NCI-H510A (cell line): ENCODE data around the gene COPZ2.
"Not testable (repeated sequence)": the region's sequence is repeated elsewhere in the genome, so short reads cannot be mapped to it uniquely, and the experiment has no call there.

Experiments
- DNase-seq: peaks from one replicate; lab custom pipeline; 2025; lab: John Stamatoyannopoulos, UW

Gene COPZ2

GRCh38 chr17:48006936-48007709 is 30.5 kb downstream of the COPZ2 start:
- no peak for DNase-seq

- DNase-seq: no peak
Observed at GRCh38 chr17:48004983-48005382, 32.6 kb downstream of the COPZ2 start.

- DNase-seq: no peak
Observed at GRCh38 chr17:48003417-48004151, 34.0 kb downstream of the COPZ2 start.

DNA sequence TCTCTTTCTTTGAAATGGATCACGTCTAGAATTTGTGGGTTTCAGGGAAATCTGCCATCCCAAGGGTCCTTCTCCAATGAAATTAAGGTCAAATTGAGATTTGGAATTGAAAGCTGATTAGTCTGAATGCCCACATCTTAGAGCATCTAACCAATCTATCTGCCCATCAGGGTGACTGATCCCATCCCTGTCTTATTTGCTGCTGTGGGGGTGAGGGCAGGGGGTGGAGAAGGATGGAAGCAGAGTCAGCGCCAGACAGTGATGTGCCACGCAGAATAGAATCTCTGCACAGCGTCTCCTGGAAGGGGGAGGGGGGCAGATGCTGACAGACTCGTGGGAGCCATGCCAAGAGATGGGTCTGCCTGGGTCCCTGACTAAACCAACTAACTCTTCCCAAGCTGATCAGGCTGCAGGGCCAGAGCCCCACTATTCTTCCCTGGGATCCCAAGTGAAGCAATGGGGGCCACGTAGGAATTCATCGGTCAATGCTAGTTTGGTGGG is 34.6 kb downstream of the COPZ2 start:
- DNase-seq: no peak

DNA sequence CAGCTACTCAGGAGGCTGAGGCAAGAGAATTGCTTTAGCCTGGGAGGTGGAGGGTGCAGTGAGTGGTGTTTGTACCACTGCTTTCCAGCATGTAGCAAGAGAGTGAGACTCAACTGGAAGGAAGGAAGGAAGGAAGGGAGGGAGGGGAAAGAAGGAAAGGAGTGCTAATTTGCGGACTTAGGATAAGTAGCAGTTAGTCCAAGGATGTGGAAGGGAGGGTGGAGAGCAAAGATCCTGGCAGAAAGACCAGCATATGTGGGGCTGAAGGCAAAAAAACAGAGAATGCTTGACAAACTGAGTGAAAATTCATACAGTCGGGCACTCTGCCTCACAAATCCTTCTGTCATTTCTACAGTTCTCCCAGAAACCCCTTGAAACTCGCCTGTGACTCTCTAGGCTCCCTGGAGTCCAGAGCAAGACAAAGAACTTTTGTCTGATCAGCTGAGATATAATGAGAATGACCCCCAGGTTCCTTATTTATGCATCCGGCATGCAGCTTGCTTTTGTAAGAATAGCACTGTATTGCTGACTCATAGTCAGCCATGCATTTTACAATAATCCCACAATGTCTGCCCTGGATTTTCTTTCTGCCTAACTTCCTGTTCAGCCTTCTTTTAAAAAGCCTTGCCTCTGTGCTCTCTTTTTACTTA is 35.2 kb downstream of the COPZ2 start:
- no peak for DNase-seq

DNA sequence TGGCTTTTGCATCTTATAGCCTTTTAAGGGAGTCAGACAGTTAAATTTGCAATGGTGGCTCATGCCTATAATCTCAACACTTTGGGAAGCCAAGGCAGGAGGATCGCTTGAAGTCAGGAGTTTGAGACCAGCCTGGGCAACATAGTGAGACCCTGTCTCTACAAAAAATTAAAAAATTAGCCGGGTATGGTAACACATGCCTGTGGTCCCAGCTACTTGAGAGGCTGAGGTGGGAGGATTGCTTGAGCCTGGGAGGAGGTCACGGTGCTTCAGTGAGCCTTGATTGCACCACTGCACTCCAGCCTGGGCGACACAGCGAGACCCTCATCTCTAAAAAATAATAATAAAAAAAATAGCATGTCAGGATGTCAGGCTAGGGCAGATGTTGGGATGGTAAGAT is 35.9 kb downstream of the COPZ2 start:
- DNase-seq: not testable (repeated sequence)

GRCh38 chr17:48001197-48001596 is 36.4 kb downstream of the COPZ2 start:
- DNase-seq: no peak

GRCh38 chr17:47999582-47999981 is 38.0 kb downstream of the COPZ2 start:
- DNase-seq: no peak

DNA sequence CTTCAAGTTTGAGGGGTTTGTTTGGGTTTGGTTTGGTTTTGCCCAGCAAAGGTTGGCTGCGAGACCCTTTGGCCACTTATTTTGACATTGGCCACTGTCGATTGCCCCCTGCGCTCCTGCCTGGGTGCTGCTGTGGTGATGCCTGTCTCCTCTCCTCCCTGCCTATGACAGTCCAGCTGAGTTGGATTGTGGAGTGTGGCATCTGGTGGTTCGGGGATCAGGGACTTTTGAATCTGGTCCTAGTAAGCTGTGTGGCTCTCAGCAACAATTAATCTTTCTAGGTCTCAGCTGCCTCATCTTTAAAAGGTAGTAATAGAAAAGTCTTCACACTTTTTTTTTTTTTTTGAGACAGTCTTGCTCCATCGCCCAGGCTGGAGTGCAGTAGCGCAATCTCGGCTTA is 39.6 kb downstream of the COPZ2 start:
- DNase-seq: no peak

DNA sequence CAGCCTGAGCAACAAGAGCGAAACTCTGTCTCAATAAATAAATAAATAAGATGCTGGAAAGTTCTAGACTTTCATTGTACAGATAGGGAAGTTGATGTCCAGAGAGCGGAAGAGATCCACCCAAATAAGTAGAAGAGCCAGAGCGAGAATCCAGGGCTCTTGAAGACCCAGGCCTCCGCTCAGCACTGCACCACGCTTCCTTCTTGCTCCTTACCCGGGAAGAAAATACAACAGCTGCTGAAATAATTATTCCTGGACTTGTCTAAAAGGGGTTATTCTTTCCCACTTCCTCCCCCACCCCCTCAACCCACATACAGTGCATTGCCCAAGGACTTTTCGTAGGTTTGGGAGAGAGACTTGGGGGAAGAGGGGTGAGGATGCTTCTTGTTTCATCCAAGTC is 40.0 kb downstream of the COPZ2 start:
- DNase-seq: no peak

DNA sequence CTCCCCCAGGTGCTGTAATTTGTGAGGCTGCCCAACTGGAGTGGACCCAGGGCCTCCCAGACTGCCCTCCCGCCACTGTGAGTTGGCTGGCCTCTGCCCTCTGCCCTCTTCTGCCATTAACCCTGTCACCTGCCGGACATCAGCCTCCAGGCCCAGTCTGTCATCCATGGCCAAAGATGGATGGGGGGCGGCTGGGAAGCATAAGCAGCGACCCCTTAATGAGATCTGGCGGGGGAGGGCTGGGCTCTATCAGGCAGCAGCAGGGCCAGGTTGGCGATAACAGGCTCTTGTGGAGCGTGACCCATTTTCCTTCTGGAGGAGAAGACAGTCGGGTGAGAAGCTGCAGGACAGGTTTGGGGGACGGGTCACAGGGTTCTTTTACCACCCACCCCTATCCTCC is 41.4 kb downstream of the COPZ2 start:
- DNase-seq: no peak

GRCh38 chr17:47995241-47995935 is 42.2 kb downstream of the COPZ2 start:
- no peak for DNase-seq

DNA sequence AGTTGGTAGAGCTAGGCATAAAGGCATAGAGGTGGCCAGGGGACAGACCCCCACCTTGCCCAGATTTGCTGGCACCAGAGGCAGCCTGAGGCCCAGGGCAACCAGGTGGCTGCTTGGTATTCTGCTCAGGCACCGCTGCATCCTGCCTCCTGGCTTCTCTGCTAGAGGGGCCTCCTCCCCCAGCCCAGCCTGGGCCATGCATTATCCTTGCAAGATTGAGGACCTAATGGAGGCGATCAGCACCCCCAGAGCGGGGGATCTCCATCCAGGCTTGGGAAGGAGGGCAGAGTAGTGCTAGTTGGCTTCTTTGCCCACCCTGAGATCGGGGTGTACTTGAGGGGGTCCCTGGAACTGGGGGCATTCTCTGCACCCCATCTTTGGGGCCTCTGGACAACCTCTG is 42.9 kb downstream of the COPZ2 start:
- DNase-seq: no peak

DNA sequence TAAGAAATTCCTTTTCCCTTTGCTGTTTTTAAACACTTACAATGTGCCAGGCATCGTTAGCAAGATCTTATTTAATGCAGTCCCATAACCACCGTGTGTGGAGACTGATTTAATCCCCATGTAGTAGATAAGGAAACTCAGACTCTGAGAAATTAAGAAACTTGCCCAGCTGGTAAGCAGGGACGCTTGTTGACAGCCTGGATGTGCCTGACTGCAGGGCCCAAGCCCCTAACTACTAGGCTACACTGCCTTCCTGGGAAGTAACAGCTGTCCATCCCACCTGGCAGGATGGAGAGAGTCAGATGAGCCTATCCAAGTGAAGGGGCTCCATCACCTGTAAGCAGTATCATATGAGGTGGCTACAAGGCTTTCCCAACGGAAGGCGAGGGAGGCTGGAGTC is 43.6 kb downstream of the COPZ2 start:
- DNase-seq: no peak

DNA sequence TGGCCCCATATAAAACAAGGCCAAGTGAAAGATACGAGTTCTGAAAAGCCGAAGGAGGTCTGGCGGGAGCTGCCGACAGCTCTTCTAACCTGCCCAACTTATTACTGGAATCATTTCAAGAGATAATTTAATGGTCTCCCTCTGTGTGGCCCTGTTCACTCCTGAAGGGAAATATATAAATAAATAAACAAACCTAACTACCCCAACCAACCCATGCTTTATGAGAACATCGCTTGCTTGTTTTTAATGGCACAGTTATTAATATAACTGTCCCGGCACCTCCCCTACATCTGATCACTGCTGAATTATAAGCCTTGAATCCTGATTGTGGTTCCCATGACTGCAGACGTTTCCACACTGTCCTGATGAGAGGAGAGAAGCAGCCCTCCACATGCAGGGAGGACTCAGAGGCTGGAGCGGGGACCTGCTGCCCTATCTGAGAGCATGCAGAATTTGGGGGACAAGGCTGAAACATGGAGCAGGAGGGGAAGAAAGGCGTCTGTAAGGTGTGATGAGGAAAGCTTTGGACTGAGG is 44.5 kb downstream of the COPZ2 start:
- DNase-seq: no peak

GRCh38 chr17:47992216-47992615 is 45.4 kb downstream of the COPZ2 start:
- DNase-seq: no peak

GRCh38 chr17:47990962-47991731 is 46.5 kb downstream of the COPZ2 start:
- no peak for DNase-seq

- DNase-seq: no peak
Observed at GRCh38 chr17:47989700-47990099, 47.9 kb downstream of the COPZ2 start.

GRCh38 chr17:47989159-47989558 is 48.4 kb downstream of the COPZ2 start:
- no peak for DNase-seq

DNA sequence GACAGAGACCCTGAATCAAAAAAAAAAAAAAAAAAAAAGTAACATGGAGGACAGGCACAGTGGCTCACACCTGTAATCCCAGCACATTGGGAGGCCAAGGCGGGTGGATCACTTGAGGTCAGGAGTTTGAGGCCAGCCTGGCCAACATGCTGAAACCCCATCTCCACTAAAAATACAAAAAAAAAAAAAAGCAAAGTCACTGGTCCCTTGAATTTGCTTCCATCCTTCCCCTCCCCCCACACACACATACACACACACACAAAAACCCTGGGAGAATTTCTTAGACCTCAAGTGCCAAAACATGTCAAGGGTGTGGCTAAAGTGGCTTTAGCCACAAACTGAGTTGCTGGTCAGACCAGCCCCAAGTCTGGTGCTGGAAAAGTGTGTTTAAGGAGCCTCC is 49.2 kb downstream of the COPZ2 start:
- DNase-seq: not testable (repeated sequence)

GRCh38 chr17:47987240-47987835 is 50.3 kb downstream of the COPZ2 start:
- peak; percentile 73 for DNase-seq
